AG09319 (cell line): Measurements from ENCODE around the gene EML4.

ENCODE experiments used
- DNase-seq: peaks from one replicate; pipeline ENCODE4 v3.0.0-alpha.2; 2010; ENCODE audit warnings: low read depth; ENCODE audit errors: extremely low read depth
- CTCF ChIP-seq: IDR thresholded peaks from 2 replicates; pipeline ENCODE4 v1.5.1; 2011; ENCODE audit warnings: low read depth, mild to moderate bottlenecking, inconsistent platforms, low read length, moderate library complexity

Gene EML4

GRCh38 chr2:42180300-42180699 is 11.1 kb downstream of the EML4 start:
- DNase-seq: no peak
- TF ChIP-seq CTCF: no peak

GRCh38 chr2:42182654-42183308 is 13.6 kb downstream of the EML4 start:
- TF ChIP-seq CTCF: no peak
- DNase-seq: no peak

GRCh38 chr2:42183775-42184174 is 14.6 kb downstream of the EML4 start:
- no peak for TF ChIP-seq CTCF
- DNase-seq: no peak

GRCh38 chr2:42184346-42184745 is 15.2 kb downstream of the EML4 start:
- no peak for TF ChIP-seq CTCF
- no peak for DNase-seq

- no peak for TF ChIP-seq CTCF
- DNase-seq: no peak
These were observed 16.2 kb downstream of the EML4 start for GRCh38 chr2:42185220-42185921.

- TF ChIP-seq CTCF: no peak
- DNase-seq: no peak
These were observed 17.2 kb downstream of the EML4 start for GRCh38 chr2:42186366-42186765.

GRCh38 chr2:42186945-42187632 is 17.9 kb downstream of the EML4 start:
- TF ChIP-seq CTCF: no peak
- no peak for DNase-seq
